HG03139 (cell line): Measurements from ENCODE around the gene DGKB.

Source experiments
- ATAC-seq: cut with Tn5 transposase; IDR thresholded peaks from one replicate; pipeline ENCODE4 v1.9.1; 2021; ENCODE audit not compliant: unreplicated experiment

The DGKB gene

GRCh38 chr7:14902589-14903067 lies at the start of gene DGKB:
TSS of gene DGKB (minus strand) at chr7:14902751.
- no peak for ATAC-seq

- no peak for ATAC-seq
These were observed 47.5 kb upstream of the DGKB start for GRCh38 chr7:14950013-14950412.

- no peak for ATAC-seq
These were observed 35.6 kb upstream of the DGKB start for GRCh38 chr7:14938181-14938580.

GRCh38 chr7:14937581-14937980 lies 35.0 kb upstream of the DGKB start:
- no peak for ATAC-seq

- no peak for ATAC-seq
These were observed 34.0 kb upstream of the DGKB start for GRCh38 chr7:14936554-14936953.

DNA sequence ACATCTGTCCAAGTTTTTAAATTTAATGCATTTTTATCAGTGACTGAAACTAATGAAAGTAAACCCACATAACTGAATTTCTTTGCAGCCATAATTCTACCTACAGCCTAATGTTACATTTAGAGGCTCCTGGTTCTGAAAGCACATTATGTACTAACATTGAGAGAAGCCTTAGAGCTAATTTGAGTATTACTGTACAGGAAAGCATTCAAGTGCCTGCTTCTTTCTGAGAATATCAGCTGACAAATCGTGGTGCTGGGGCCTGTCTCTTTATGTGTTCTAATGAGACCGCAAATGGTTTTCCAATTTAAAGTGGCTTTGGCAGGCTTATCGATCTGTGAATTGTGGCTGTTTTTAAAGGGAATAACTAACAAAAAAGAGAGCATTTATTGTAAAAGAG lies 32.3 kb upstream of the DGKB start:
- ATAC-seq: no peak

DNA sequence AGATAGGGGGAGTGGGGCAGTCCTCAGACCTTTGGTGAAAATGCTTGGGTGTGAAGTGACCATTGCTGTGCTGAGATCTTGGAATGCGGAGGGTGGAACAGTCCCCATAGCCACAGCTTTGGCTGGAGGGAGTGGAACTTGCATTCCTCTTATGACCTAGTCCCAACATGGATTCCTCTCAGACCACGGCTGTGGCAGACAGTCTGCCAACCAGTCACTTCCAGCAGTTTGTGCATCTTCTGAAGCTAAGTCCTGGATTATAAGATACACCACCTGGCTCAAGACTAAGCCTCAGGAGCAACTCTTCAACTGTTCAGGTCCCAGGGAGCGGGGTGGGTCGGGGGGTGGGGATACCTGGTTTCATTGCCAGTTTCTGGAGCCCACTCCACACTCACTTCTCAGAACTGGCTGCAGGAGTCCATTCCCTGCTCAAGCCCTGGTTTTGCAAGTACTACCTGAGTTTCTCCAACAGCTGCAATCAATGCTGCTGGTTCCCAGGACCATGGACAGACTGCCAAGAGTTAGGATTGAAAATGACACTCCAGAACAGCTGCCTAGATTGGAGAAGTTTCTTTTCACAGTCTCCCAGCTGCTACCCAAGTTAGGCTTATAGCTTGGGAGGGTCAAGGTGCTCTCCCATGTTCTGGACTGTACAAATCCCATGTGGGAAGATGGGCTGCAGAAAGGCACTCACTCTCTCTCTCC lies 29.1 kb upstream of the DGKB start:
- ATAC-seq: no peak

DNA sequence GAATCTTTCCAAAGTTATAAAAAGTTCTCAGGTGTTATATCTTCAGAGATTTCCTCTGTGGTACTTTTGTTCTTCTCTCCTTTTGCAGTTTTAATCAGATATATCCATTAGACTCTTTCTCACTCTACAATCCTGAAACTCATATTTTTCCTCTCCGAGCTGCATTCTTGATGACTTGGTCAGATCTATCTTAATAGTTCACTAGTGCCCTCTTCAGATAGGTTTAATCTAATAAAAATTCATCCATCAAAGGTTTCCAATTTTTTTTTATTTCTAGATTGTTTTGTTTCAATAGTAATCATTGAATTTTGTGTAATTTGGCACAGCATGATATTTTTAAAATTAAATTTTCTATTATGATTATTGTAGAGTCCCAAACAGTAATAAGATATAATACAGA lies 21.8 kb upstream of the DGKB start:
- ATAC-seq: no peak

GRCh38 chr7:14911077-14911476 lies 8.5 kb upstream of the DGKB start:
- no peak for ATAC-seq

GRCh38 chr7:14908697-14909096 lies 6.1 kb upstream of the DGKB start:
- no peak for ATAC-seq

- ATAC-seq: no peak
These were observed 3.2 kb upstream of the DGKB start for GRCh38 chr7:14905764-14906163.

DNA sequence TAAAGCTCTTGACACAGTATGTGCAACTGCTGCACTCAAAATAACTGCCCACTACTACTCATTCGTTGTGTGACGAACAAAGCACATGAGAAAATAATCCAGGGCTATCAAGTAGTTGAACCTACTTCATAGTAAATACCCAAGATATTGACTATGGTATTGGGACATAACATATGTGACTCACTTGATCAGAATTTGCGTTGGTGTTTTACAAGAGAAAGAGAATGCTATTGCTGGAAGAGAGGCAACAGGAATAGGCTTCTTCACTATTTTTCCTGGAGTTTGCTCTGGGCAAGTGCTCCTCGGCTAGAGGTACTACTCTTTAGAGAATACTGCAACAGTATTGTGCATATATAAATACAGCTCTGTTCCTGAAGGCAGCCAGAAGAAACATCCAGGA lies 2.5 kb downstream of the DGKB start:
- no peak for ATAC-seq

- ATAC-seq: no peak
These were observed 3.5 kb downstream of the DGKB start for GRCh38 chr7:14899030-14899429.

GRCh38 chr7:14896461-14896860 lies 6.1 kb downstream of the DGKB start:
- ATAC-seq: no peak

DNA sequence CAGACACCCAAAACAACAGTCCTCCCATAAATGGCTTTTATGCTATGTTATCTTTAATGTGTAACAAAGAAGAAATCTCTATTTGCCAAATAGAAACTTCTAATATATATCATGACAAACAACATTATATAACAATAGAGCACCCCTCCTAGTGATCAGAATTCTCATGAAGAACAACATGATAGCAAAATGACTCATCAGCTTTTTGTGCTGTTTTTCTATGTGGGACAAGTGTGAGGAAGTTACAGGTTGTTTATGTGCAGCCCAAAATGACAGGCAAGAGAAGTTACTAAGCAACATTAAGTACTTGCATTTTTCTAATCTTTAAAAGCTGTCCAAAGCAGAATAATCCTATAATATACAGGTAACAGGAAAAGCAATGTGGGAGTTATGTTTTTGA lies 7.7 kb downstream of the DGKB start:
- no peak for ATAC-seq

DNA sequence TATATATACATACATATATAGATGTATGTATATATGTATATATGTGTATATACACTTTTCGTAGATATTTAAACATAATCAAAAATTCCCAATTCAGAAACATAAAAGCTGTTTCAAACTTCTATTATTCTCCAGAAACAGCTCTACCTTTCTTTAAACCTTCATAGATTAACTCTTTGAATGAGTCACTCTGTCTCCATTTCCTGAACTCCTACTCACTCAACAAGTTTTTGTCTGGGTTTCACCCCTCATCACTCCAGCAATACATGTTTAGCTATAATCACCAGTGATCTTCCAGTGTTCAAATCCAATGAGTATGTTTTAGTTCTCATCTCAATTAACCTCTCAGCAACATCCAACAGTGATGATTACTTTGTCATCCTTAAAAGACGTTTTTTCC lies 9.6 kb downstream of the DGKB start:
- ATAC-seq: no peak

DNA sequence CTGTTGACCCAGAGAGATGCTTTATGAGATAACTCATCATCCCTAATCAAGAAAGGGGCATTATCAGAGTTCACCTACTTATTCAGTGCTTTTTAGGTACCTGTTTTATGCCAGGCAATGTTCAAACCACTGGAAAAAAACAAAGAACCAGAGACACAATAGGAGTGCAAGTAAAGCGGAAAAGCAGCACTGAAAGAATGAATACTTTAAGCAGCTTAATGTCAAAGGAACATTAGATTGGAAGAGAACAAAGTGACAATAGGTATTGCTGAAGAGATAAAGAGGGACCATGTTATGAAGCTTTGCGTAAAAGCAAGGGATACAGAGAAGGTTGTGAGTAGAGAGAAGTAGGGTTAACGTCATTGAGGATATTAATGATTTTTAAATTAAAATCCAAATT lies 11.3 kb downstream of the DGKB start:
- no peak for ATAC-seq

- no peak for ATAC-seq
These were observed 13.6 kb downstream of the DGKB start for GRCh38 chr7:14888962-14889361.

- no peak for ATAC-seq
These were observed 16.0 kb downstream of the DGKB start for GRCh38 chr7:14886533-14886932.

DNA sequence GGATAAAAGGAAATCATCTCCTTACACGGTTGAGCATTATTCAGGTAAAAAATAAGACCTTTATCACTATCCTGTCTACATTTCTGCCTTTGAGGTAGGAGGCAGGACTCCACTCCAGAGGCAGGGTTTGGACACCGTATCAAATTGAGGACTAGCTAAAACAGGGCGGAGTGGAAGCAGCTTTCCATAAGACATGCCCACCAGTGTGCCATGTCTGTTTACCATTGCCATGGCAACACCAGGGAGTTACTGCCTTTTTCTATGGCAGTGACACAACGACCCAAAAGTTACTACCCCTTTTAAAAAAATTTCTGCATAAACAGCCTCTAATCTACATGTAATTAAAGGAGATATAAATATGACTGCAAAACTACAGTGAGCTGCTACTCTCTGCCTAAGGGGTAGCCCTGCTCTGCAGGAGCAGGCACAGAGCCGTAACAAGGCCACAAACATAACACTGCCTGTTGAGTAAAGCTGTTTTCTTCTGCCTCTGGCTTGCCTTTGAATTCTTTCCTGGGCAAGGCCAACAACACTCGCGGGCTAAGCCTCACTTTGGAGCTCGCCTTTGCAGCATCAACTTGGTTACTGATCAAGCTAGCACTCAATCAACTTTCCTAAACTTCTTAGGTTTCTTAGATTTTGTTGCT lies 26.5 kb downstream of the DGKB start:
- no peak for ATAC-seq

DNA sequence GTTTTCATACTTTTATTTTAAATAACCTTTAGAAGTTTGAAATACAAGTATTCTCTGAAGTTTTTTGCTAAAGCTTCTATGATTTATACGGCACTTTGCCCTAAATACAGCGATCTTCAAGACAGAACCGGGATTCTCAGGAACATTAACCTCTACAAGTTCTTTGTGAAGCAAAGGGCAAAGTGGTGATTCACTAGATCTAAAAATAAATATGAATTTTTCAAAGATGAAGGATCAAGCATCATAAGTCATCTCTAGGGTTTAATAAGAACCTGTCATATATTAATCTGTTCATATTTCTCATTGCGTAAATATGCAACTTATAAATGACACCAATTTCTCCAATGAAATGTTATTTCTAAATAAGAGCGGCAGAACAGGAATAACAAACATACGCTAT lies 30.7 kb downstream of the DGKB start:
- ATAC-seq: no peak

GRCh38 chr7:14870394-14870793 lies 32.2 kb downstream of the DGKB start:
- no peak for ATAC-seq

DNA sequence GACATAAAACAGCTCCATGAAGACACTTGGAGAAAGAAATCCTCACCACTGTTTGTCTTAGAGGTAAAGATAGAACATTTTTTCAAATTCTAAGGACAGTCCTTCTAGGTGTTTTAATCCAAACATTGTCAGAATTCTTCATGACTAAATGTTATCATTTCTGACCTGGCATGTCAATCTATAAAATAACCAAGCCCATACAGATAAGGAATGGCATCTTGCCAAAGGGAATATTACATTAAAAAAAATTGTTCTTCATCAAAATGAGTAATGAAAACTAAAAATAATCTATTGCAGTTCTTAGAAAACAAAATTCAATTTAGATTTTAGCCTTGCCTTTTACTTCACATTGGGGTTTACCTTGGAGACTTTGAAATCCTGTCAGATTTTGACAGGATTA lies 33.6 kb downstream of the DGKB start:
- no peak for ATAC-seq
